CD4-positive, alpha-beta T cell treated with Interleukin-21 for 1 hour (primary cell): ENCODE data around the gene DAP3.
"Not testable (repeated sequence)": the region's sequence is repeated elsewhere in the genome, so short reads cannot be mapped to it uniquely, and the experiment has no call there.

ENCODE experiments used
- DNase-seq: peaks from one replicate; pipeline ENCODE4 v3.0.0-alpha.2; 2020

Gene DAP3

GRCh38 chr1:155719703-155720102 is 30.8 kb downstream of the DAP3 start:
- no peak for DNase-seq

GRCh38 chr1:155725142-155725541 is 36.3 kb downstream of the DAP3 start:
- no peak for DNase-seq

- DNase-seq = peak; percentile 48
Measured at GRCh38 chr1:155729031-155729898, 40.4 kb downstream of the DAP3 start.

- no peak for DNase-seq
Measured at GRCh38 chr1:155740995-155741394, 52.1 kb downstream of the DAP3 start.

GRCh38 chr1:155741908-155742307 is 53.0 kb downstream of the DAP3 start:
- no peak for DNase-seq

GRCh38 chr1:155744711-155745283 is 55.9 kb downstream of the DAP3 start:
- DNase-seq = no peak

- DNase-seq = peak; percentile 92
Measured at GRCh38 chr1:155745284-155746228, 56.7 kb downstream of the DAP3 start.

GRCh38 chr1:155747586-155747985 is 58.7 kb downstream of the DAP3 start:
- DNase-seq = not testable (repeated sequence)

- not testable (repeated sequence) for DNase-seq
Measured at GRCh38 chr1:155748141-155748540, 59.2 kb downstream of the DAP3 start.

- DNase-seq = not testable (repeated sequence)
Measured at GRCh38 chr1:155759017-155759416, 70.1 kb downstream of the DAP3 start.

GRCh38 chr1:155759966-155760630 is 71.2 kb downstream of the DAP3 start:
- no peak for DNase-seq

GRCh38 chr1:155760751-155761475 is 72.0 kb downstream of the DAP3 start:
- DNase-seq = no peak

GRCh38 chr1:155761736-155762405 is 73.0 kb downstream of the DAP3 start:
- no peak for DNase-seq

GRCh38 chr1:155763090-155763815 is 74.4 kb downstream of the DAP3 start:
- not testable (repeated sequence) for DNase-seq

- not testable (repeated sequence) for DNase-seq
Measured at GRCh38 chr1:155763989-155764388, 75.1 kb downstream of the DAP3 start.

GRCh38 chr1:155767399-155767989 is 78.6 kb downstream of the DAP3 start:
- DNase-seq = not testable (repeated sequence)

- no peak for DNase-seq
Measured at GRCh38 chr1:155769257-155769656, 80.4 kb downstream of the DAP3 start.

- DNase-seq = no peak
Measured at GRCh38 chr1:155773221-155773620, 84.3 kb downstream of the DAP3 start.

GRCh38 chr1:155776414-155776813 is 87.5 kb downstream of the DAP3 start:
- DNase-seq = no peak

- DNase-seq = no peak
Measured at GRCh38 chr1:155777582-155777981, 88.7 kb downstream of the DAP3 start.
